Tibial nerve (tissue), 4 donors: Measurements from ENCODE around the gene C3orf18. TPM values are rescaled to one million over a fixed set of nuclear protein-coding genes. Genes with fewer than 3 reads are reported as not detected.

Experiments used
- DNase-seq, 2 donors: peaks; one replicate each; pipeline ENCODE4 v3.0.0-alpha.2; 2019; ENCODE audit warnings: low spot score in 2 of 2
- H3K27ac ChIP-seq, 4 donors: fragments of 200-600 bp; sonication (generic) in 3 of 4; one replicate each; pipeline ENCODE4 v1.5.1; 2017 to 2019; ENCODE audit warnings: mild to moderate bottlenecking in 1 of 4
- H3K27me3 ChIP-seq, 2 donors: fragments of 200-600 bp; sonication (generic) in 1 of 2; one replicate each; pipeline versions ENCODE4 v1.5.1 to v1.6.0; 2017 to 2019
- H3K36me3 ChIP-seq, 3 donors: fragments of 200-600 bp; sonication (generic); one replicate each; pipeline ENCODE4 v1.5.1; 2018 to 2019
- H3K4me1 ChIP-seq, 4 donors: fragments of 200-600 bp; sonication (generic) in 3 of 4; one replicate each; pipeline ENCODE4 v1.5.1; 2017 to 2019
- H3K4me3 ChIP-seq, 4 donors: fragments of 200-600 bp; sonication (generic) in 3 of 4; one replicate each; pipeline ENCODE4 v1.5.1; 2017 to 2019; ENCODE audit warnings: mild to moderate bottlenecking in 1 of 4, moderate library complexity in 1 of 4
- H3K9me3 ChIP-seq, 4 donors: fragments of 200-600 bp; sonication (generic) in 3 of 4; one replicate each; pipeline ENCODE4 v1.5.1; 2017 to 2019
- CTCF ChIP-seq, 5 experiments: fragments of 200-600 bp in 3 of 5; fragments of 450-650 bp in 2 of 5; sonication (generic) in 3 of 5; IDR thresholded peaks; one replicate each; pipeline ENCODE4 v1.5.1; 2016 to 2019; ENCODE audit warnings: antibody characterized with exemption in 5 of 5, mild to moderate bottlenecking in 3 of 5, moderate library complexity in 2 of 5
- EP300 ChIP-seq, 2 donors: sonication (generic); formaldehyde crosslinking; IDR thresholded peaks; one replicate each; pipeline ENCODE4 v1.6.1; 2017; ENCODE audit warnings: antibody characterized with exemption in 2 of 2, mild to moderate bottlenecking in 1 of 2
- POLR2A ChIP-seq, 2 donors: fragments of 450-650 bp; IDR thresholded peaks; one replicate each; pipeline ENCODE4 v1.6.1; 2017; ENCODE audit warnings: antibody characterized with exemption in 2 of 2, mild to moderate bottlenecking in 2 of 2, moderate library complexity in 2 of 2
- WGBS, 2 donors: methylation state at CpG; one replicate each; pipeline ENCODE4 v1.1.5; 2018; 5-methylcytosine and 5-hydroxymethylcytosine counted together
- total RNA-seq, 4 donors: library from RNA; depleted of rRNA; stranded (reverse); fragments of >200 nt; gene quantifications; one replicate each; pipeline ENCODE4 v1.1.0, GENCODE V29; 2016

C3orf18 gene
- total RNA-seq, 4 donors from 2014 or later, result 12.2 to 21.1 (median 19.1) TPM

- Histone ChIP-seq H3K36me3 (peaks cover 0 to 25% (median 0%) of the 10 kb centered on the region in 3 donors), H3K9me3 (no peaks in the 10 kb centered on the region), H3K27ac (peak overlapping the region; percentile 44 to 86 (median 83)), H3K27me3 (no peaks in the 10 kb centered on the region), H3K4me3 (peak overlapping the region; percentile 46 to 67 (median 54)), H3K4me1 (peaks cover 0 to 80% (median 28%) of the 10 kb centered on the region in 4 donors)
- 76 to 82% methylated on average over 6 of the region's 6 CpGs for WGBS, 2 donors
- DNase-seq, result no peak
- TF ChIP-seq CTCF (IDR thresholded peaks at IDR 0.05), result no peak
- no peak for TF ChIP-seq EP300 (IDR thresholded peaks at IDR 0.05)
- no peak for TF ChIP-seq POLR2A (IDR thresholded peaks at IDR 0.05)
These were observed 42.8 kb upstream of the C3orf18 start for GRCh38 chr3:50610181-50610971.

DNA sequence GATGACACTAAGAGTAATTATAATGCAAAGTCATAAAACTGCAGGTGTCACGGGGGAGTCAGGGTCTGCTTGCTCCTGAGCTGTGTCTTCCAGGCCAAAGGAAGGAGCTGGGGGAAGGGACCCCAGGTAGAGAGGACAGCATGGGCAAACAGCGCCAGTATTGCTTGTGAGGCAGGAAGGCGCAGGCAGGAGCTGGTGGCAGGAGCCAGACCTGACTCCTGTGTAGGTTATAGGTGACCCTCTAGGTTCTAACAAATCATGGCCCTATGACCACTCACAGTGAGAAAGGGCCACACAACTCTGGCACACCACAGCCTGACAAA, 42.2 kb upstream of the C3orf18 start:
- WGBS, 2 donors, result 82 to 93% methylated on average over 3 of the region's 3 CpGs
- no peaks in the 10 kb centered on the region for H3K27me3 ChIP-seq
- peak overlapping the region in 2 of 4 donors; percentile 20 to 86 for H3K27ac ChIP-seq
- H3K36me3 ChIP-seq, result peaks cover 0 to 32% (median 0%) of the 10 kb centered on the region in 3 donors
- DNase-seq, result no peak
- peak overlapping the region in 2 of 4 donors; percentile 46 to 62 for H3K4me3 ChIP-seq
- no peaks in the 10 kb centered on the region for H3K9me3 ChIP-seq
- H3K4me1 ChIP-seq, result peaks cover 0 to 87% (median 28%) of the 10 kb centered on the region in 4 donors
- TF ChIP-seq CTCF (IDR thresholded peaks at IDR 0.05) (no peak), EP300 (IDR thresholded peaks at IDR 0.05) (no peak), POLR2A (IDR thresholded peaks at IDR 0.05) (no peak)

GRCh38 chr3:50609071-50609762, 41.7 kb upstream of the C3orf18 start:
- TF ChIP-seq POLR2A (IDR thresholded peaks at IDR 0.05), result no peak
- TF ChIP-seq CTCF (IDR thresholded peaks at IDR 0.05), result no peak
- no peak for TF ChIP-seq EP300 (IDR thresholded peaks at IDR 0.05)
- H3K9me3 ChIP-seq, result no peaks in the 10 kb centered on the region
- WGBS, 2 donors, result 69 to 70% methylated on average over 5 of the region's 5 CpGs
- no peak for DNase-seq
- H3K4me1 ChIP-seq, result peaks cover 0 to 91% (median 28%) of the 10 kb centered on the region in 4 donors
- peak overlapping the region in 2 of 4 donors; percentile 20 to 86 for H3K27ac ChIP-seq
- H3K36me3 ChIP-seq, result peaks cover 0 to 37% (median 0%) of the 10 kb centered on the region in 3 donors
- H3K27me3 ChIP-seq, result no peaks in the 10 kb centered on the region
- peak overlapping the region in 1 of 4 donors; percentile 62 for H3K4me3 ChIP-seq

DNA sequence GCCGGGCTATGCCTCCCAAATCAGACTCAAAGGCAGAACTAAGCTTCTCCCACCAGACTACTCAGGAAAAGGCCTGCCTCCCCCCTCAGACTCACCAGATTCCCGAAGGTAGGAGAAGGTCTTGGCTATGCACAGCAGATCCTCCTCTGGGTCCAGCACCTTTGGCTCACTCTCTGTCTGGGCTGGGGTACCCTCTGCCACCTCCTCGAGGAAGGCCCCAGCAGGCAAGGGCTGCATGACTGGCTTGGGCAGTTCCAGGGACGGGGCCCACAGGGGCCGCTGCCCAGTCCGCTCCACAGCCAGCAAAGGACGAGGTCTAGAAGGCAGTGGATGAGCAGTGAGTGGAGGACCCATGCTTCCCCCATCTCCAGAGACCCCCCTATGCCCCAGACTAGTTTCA, 40.7 kb upstream of the C3orf18 start:
- Histone ChIP-seq H3K27ac (peak overlapping the region in 1 of 4 donors; percentile 86), H3K9me3 (no peaks in the 10 kb centered on the region), H3K4me3 (no peak overlapping the region), H3K4me1 (peaks cover 0 to 91% (median 28%) of the 10 kb centered on the region in 4 donors), H3K36me3 (peaks cover 0 to 40% (median 0%) of the 10 kb centered on the region in 3 donors), H3K27me3 (no peaks in the 10 kb centered on the region)
- WGBS, 2 donors, result 86% methylated on average over 7 of the region's 7 CpGs
- TF ChIP-seq POLR2A (IDR thresholded peaks at IDR 0.05), result no peak
- TF ChIP-seq EP300 (IDR thresholded peaks at IDR 0.05), result no peak
- no peak for TF ChIP-seq CTCF (IDR thresholded peaks at IDR 0.05)
- no peak for DNase-seq
